ENCODE data around the gene ITPK1.

ITPK1 gene

GRCh38 chr14:93006567-93007051 lies 109.1 kb downstream of the ITPK1 start:
- peak; percentile 22 for DNase-seq

GRCh38 chr14:93005838-93006237 lies 109.9 kb downstream of the ITPK1 start:
- DNase-seq, result no peak

GRCh38 chr14:93005135-93005813 lies 110.5 kb downstream of the ITPK1 start:
- DNase-seq, result no peak

- no peak for DNase-seq
Measured at GRCh38 chr14:93004699-93005082, 111.0 kb downstream of the ITPK1 start.

- DNase-seq, result no peak
Measured at GRCh38 chr14:93003945-93004698, 111.6 kb downstream of the ITPK1 start.

- no peak for DNase-seq
Measured at GRCh38 chr14:93002851-93003298, 112.8 kb downstream of the ITPK1 start.

GRCh38 chr14:93002049-93002448 lies 113.7 kb downstream of the ITPK1 start:
- no peak for DNase-seq

- DNase-seq, result no peak
Measured at GRCh38 chr14:92998946-92999345, 116.8 kb downstream of the ITPK1 start.

- DNase-seq, result peak; percentile 32
Measured at GRCh38 chr14:92997343-92998061, 118.2 kb downstream of the ITPK1 start.

- DNase-seq, result no peak
Measured at GRCh38 chr14:92995620-92996019, 120.1 kb downstream of the ITPK1 start.

GRCh38 chr14:92994942-92995341 lies 120.8 kb downstream of the ITPK1 start:
- DNase-seq, result no peak

- DNase-seq, result no peak
Measured at GRCh38 chr14:92994131-92994676, 121.5 kb downstream of the ITPK1 start.

GRCh38 chr14:92993302-92993701 lies 122.4 kb downstream of the ITPK1 start:
- DNase-seq, result no peak

- DNase-seq, result no peak
Measured at GRCh38 chr14:92991536-92991935, 124.2 kb downstream of the ITPK1 start.

- no peak for DNase-seq
Measured at GRCh38 chr14:92990456-92991430, 125.0 kb downstream of the ITPK1 start.

GRCh38 chr14:92988786-92989755 lies 126.7 kb downstream of the ITPK1 start:
- DNase-seq, result peak; percentile 53

- DNase-seq, result no peak
Measured at GRCh38 chr14:92987713-92988510, 127.8 kb downstream of the ITPK1 start.

- no peak for DNase-seq
Measured at GRCh38 chr14:92987148-92987570, 128.6 kb downstream of the ITPK1 start.

GRCh38 chr14:92986254-92987147 lies 129.2 kb downstream of the ITPK1 start:
- DNase-seq, result peak; percentile 76
